ENCODE results near the gene QDPR. TPM values are rescaled to one million over a fixed set of nuclear protein-coding genes. Genes with fewer than 3 reads are reported as not detected.

The QDPR gene
- total and polyA plus RNA-seq, 9 of the 15 experiments (the other 6 are each of a cell fraction or from before 2014, with no cell fraction given): 5.7 to 29.7 (median 17.2) TPM

GRCh38 chr4:17477774-17478472 is 34.0 kb downstream of the QDPR start:
- POLR2A ChIA-PET: no interaction called here
- 37% methylated on average over 9 of the region's 9 CpGs for WGBS (ENCODE audit: insufficient coverage, low coverage, missing lambda C conversion rate)
- CTCF ChIA-PET (ENCODE audit: low intra/inter-chr PET ratio): no interaction called here
- Histone ChIP-seq H3K27ac (ENCODE audit: extremely low read depth, low read depth, low read length) (no peak overlapping the region), H3K79me2 (ENCODE audit: control insufficient read depth, insufficient read depth, low read length) (no peaks in the 10 kb centered on the region), H4K20me1 (replicated peaks; ENCODE audit: control insufficient read depth, insufficient read depth, low read length) (no peaks in the 10 kb centered on the region), H3K9me3 (replicated peaks; ENCODE audit: control insufficient read depth, insufficient read depth, low read depth, low read length) (no peaks in the 10 kb centered on the region; the same call in 1 of the 2 replicates), H2AFZ (ENCODE audit: low read depth, low read length) (no peak overlapping the region), H3K36me3 (ENCODE audit: control insufficient read depth, insufficient read depth, low read length) (no peaks in the 10 kb centered on the region), H3K4me1 (replicated peaks in 1 of 2; ENCODE audit: control insufficient read depth in 2 of 2, insufficient read depth in 2 of 2, low read length in 2 of 2) (peaks cover 0 to 12% of the 10 kb centered on the region in 2 experiments; a peak in 2 of 5 replicates), H3K4me3 (no peak overlapping the region), H3K27me3 (ENCODE audit: control insufficient read depth in 2 of 2, insufficient read depth in 2 of 2, low read length in 2 of 2) (no peaks in the 10 kb centered on the region), H3K9me1 (ENCODE audit: control insufficient read depth, insufficient read depth, low read length) (no peaks in the 10 kb centered on the region), H3K4me2 (ENCODE audit: insufficient read depth, low read length) (no peak overlapping the region), H3K9ac (ENCODE audit: insufficient read depth in 1 of 2, low read depth in 2 of 2, low read length in 2 of 2) (no peak overlapping the region)
- no peak for ATAC-seq
- DNase-seq (ENCODE audit: extremely low read depth in 1 of 4, low spot score in 3 of 4): no peak
- FAIRE-seq: no peak
- intact Hi-C loops (cut with micrococcal nuclease): no loop called here
- no TSS peak for BruUV-seq (replicated peaks)
- in situ Hi-C loops (cut with MboI): no loop called here
- no peak for TF ChIP-seq HMBOX1 (IDR thresholded peaks at IDR 0.05)
- TF ChIP-seq ZBTB2 (IDR thresholded peaks at IDR 0.05): no peak
- TF ChIP-seq NR2F6 (CRISPR knock-in tag; IDR thresholded peaks at IDR 0.05): no peak
- no peak for TF ChIP-seq ZNF695 (CRISPR knock-in tag; IDR thresholded peaks at IDR 0.05)
- TF ChIP-seq GATAD2A (IDR thresholded peaks at IDR 0.05): no peak
- no peak for TF ChIP-seq MED1 (CRISPR knock-in tag; IDR thresholded peaks at IDR 0.05; ENCODE audit: borderline replicate concordance)
- no peak for TF ChIP-seq TEAD4 (IDR thresholded peaks at IDR 0.05; ENCODE audit: low read length)
- no peak for TF ChIP-seq TEAD4 (CRISPR knock-in tag; IDR thresholded peaks at IDR 0.05; ENCODE audit: borderline replicate concordance)
- no peak for TF ChIP-seq RBM15 (IDR thresholded peaks at IDR 0.05; ENCODE audit: insufficient read depth, low read length)
- TF ChIP-seq ZSCAN32 (CRISPR knock-in tag; IDR thresholded peaks at IDR 0.05): no peak
- TF ChIP-seq E2F6 (IDR thresholded peaks at IDR 0.05; ENCODE audit: borderline replicate concordance in 1 of 2, extremely low read depth in 1 of 2, insufficient read depth in 1 of 2, insufficient read length in 1 of 2, low read depth in 1 of 2, low read length in 1 of 2, poor library complexity in 1 of 2, severe bottlenecking in 1 of 2): no peak
- TF ChIP-seq GTF2F1 (IDR thresholded peaks at IDR 0.05; ENCODE audit: low read depth, low read length): no peak
- no peak for TF ChIP-seq FIP1L1 (IDR thresholded peaks at IDR 0.05; ENCODE audit: low read depth, low read length, poor library complexity, severe bottlenecking)
- no peak for TF ChIP-seq WHSC1 (IDR thresholded peaks at IDR 0.05; ENCODE audit: low read length)
- TF ChIP-seq HMG20A (CRISPR knock-in tag; conservative IDR thresholded peaks at IDR 0.05): no peak
- no peak for TF ChIP-seq TCF7 (IDR thresholded peaks at IDR 0.05; ENCODE audit: borderline replicate concordance)

All from K562 (cell line).